K562 (cell line): ENCODE measurements around the gene CAMP. TPM values are rescaled to one million over a fixed set of nuclear protein-coding genes. Genes with fewer than 3 reads are reported as not detected.

Source experiments
- BCLAF1 ChIP-seq, 2 experiments: fragments of 450-650 bp in 1 of 2; IDR thresholded peaks; 2 replicates each; pipeline ENCODE4 v1.6.1; 2011 to 2017; ENCODE audit warnings: low read depth in 2 of 2, antibody characterized with exemption in 1 of 2, borderline replicate concordance in 1 of 2, low read length in 1 of 2, mild to moderate bottlenecking in 1 of 2, mixed read lengths in 1 of 2; ENCODE audit not compliant: control insufficient read depth in 1 of 2
- CBX8 ChIP-seq: fragments of 200-600 bp; sonication (generic); IDR thresholded peaks from 2 replicates; pipeline ENCODE4 v1.6.1; 2012; ENCODE audit warnings: borderline replicate concordance, mixed run types, low read depth, mild to moderate bottlenecking, moderate library complexity, mixed read lengths, low read length, control low read depth, inconsistent platforms; ENCODE audit not compliant: poor library complexity, severe bottlenecking; ENCODE audit errors: extremely low read depth
- DNMT1 ChIP-seq: fragments of 450-650 bp; IDR thresholded peaks from 2 replicates; pipeline ENCODE4 v1.6.1; 2016; ENCODE audit warnings: antibody characterized with exemption, mild to moderate bottlenecking
- E2F1 ChIP-seq: sonication (generic); formaldehyde crosslinking; IDR thresholded peaks from 2 replicates; pipeline ENCODE4 v1.8.1; 2023; ENCODE audit warnings: mild to moderate bottlenecking, missing genetic modification reagents, moderate library complexity
- E2F8 ChIP-seq: fragments of 450-650 bp; IDR thresholded peaks from 2 replicates; pipeline ENCODE4 v1.7.1; 2018; ENCODE audit warnings: mild to moderate bottlenecking, low read depth; ENCODE audit not compliant: partially characterized antibody
- EGR1 ChIP-seq: fragments of 450-650 bp; conservative IDR thresholded peaks from 2 replicates; pipeline ENCODE4 v1.6.1; 2017; ENCODE audit warnings: mild to moderate bottlenecking
- GTF3C2 ChIP-seq: IDR thresholded peaks from 3 replicates; pipeline ENCODE4 v1.6.1; 2011; ENCODE audit warnings: borderline replicate concordance, mild to moderate bottlenecking, moderate library complexity; ENCODE audit not compliant: insufficient read length; ENCODE audit errors: extremely low read depth
- HDAC6 ChIP-seq: IDR thresholded peaks from 2 replicates; pipeline ENCODE4 v1.6.1; 2012; ENCODE audit warnings: low read depth, mild to moderate bottlenecking, control low read depth, inconsistent platforms, low read length, moderate library complexity
- HNRNPH1 ChIP-seq: fragments of 200-400 bp; formaldehyde crosslinking; optimal IDR thresholded peaks from 2 replicates; pipeline ENCODE3; 2017; ENCODE audit warnings: low read depth, mild to moderate bottlenecking, low read length, moderate library complexity
- MXI1 ChIP-seq: IDR thresholded peaks from 2 replicates; pipeline ENCODE4 v1.6.1; 2011; ENCODE audit warnings: low read depth, mild to moderate bottlenecking, improper control_type of control experiment, low read length
- PHF8 ChIP-seq: fragments of 200-600 bp; sonication (generic); IDR thresholded peaks from 2 replicates; pipeline ENCODE4 v1.6.1; 2012; ENCODE audit warnings: mixed run types, mild to moderate bottlenecking, inconsistent platforms, low read length, moderate library complexity, borderline replicate concordance
- RBBP5 ChIP-seq: fragments of 200-600 bp; sonication (generic); IDR thresholded peaks from 2 replicates; pipeline ENCODE4 v1.6.1; 2012; ENCODE audit warnings: borderline replicate concordance, mild to moderate bottlenecking, low read length, control low read depth, inconsistent platforms; ENCODE audit not compliant: insufficient read depth, poor library complexity, severe bottlenecking
- RBM14 ChIP-seq: fragments of 200-400 bp; formaldehyde crosslinking; IDR thresholded peaks from 2 replicates; pipeline ENCODE4 v1.6.1; 2018; ENCODE audit warnings: low read depth, mild to moderate bottlenecking, low read length, moderate library complexity, borderline replicate concordance; ENCODE audit not compliant: insufficient read depth
- SMAD2 ChIP-seq: fragments of 150-350 bp; IDR thresholded peaks from 2 replicates; pipeline ENCODE4 v1.6.1; 2014; ENCODE audit warnings: low read depth, mild to moderate bottlenecking, low read length
- polyA plus RNA-seq, 8 experiments: library from polyadenylated mRNA; depleted of rRNA in 4 of 8; stranded (reverse) in 5 of 8; unstranded in 3 of 8; fragments of >200 nt; fragmentation: Nextera tagmentation in 2 of 8; fragmentation: Illumina TruSeq in 1 of 8; extraction: Ambion mirVana in 2 of 8; extraction: Trizol in 1 of 8; gene quantifications; 2 replicates each; pipeline versions ENCODE4 v1.2.1 to v1.2.3, GENCODE V29; 2011 to 2014; ENCODE audit warnings: inconsistent platforms in 1 of 8, missing spikeins in 1 of 8
- total RNA-seq, 7 experiments: library from RNA; depleted of rRNA in 6 of 7; stranded (reverse); fragments of >200 nt in 6 of 7; fragmentation: Illumina TruSeq in 2 of 7; extraction: Trizol in 2 of 7; gene quantifications; 2 replicates each; pipeline versions ENCODE4 v1.2.1 to v1.2.3, GENCODE V29; 2011 to 2021; ENCODE audit warnings: low replicate concordance in 1 of 7

Gene CAMP
- total and polyA plus RNA-seq, 9 of the 15 experiments (the other 6 are each of a cell fraction or from before 2014, with no cell fraction given) = 0.22 TPM; not detected in 8

- TF ChIP-seq BCLAF1 (IDR thresholded peaks at IDR 0.05; ENCODE audit: borderline replicate concordance in 1 of 2, control insufficient read depth in 1 of 2, low read depth in 2 of 2, low read length in 1 of 2) (no peak), HNRNPH1 (no peak), PHF8 (peak; percentile 69; the same call in 1 of the 2 replicates), DNMT1 (no peak), GTF3C2 (no peak), CBX8 (no peak), SMAD2 (no peak), E2F1 (CRISPR knock-in tag) (peak; percentile 97), RBBP5 (peak; percentile 30), MXI1 (peak; percentile 56; the same call in 1 of the 2 replicates), E2F8 (peak; percentile 99), HDAC6 (no peak), EGR1 (no peak; the same call in 1 of the 2 replicates), RBM14 (no peak)
These were observed 34.8 kb upstream of the CAMP start, which contains the start of gene CDC25A (continued) for GRCh38 chr3:48188266-48189201.
